K562 (cell line): ENCODE measurements around the gene ZBTB46. TPM values are rescaled to one million over a fixed set of nuclear protein-coding genes. Genes with fewer than 3 reads are reported as not detected.

Experiments used
- ATAC-seq: fragments of 200-7000 bp; cut with Tn5 transposase; 3 replicates; pipeline ENCODE4 v1.9.1; 2020; ENCODE audit warnings: moderate library complexity
- BruUV-seq: library from RNA; stranded (reverse); fragments of 400-500 nt; replicated peaks from 2 replicates; lab custom pipeline; 2021; lab: Mats Ljungman, UMichigan
- CTCF ChIA-PET: fragments of 300-600 bp; formaldehyde crosslinking; extraction: SDS; loops from one replicate; lab custom pipeline; 2021; ENCODE audit warnings: low intra/inter-chr PET ratio; lab: Yijun Ruan, JAX
- POLR2A ChIA-PET: fragments of 300-600, 350-650 bp; sonication (Branson Sonifier 250); formaldehyde crosslinking; extraction: SDS; loops from one replicate; lab custom pipeline; 2021; ENCODE audit warnings: antibody characterized with exemption, inconsistent platforms; lab: Yijun Ruan, JAX
- DNase-seq, 4 experiments: peaks; one replicate each; pipeline versions ENCODE4 v3.0.0 to v3.0.0-alpha.2; 2011 to 2018; ENCODE audit warnings: low spot score in 3 of 4, mixed read lengths in 3 of 4; ENCODE audit errors: extremely low read depth in 1 of 4
- FAIRE-seq: peaks from 2 replicates; lab custom pipeline; 2011; peaks lifted over from hg19 to GRCh38; lab: Jason Lieb, UNC
- H2AFZ ChIP-seq: 2 replicates; pipeline ENCODE4 v1.6.0; 2011; ENCODE audit warnings: low read depth, low read length, control low read depth, inconsistent platforms
- H3K27ac ChIP-seq: fragments of 200-600 bp; 3 replicates; pipeline ENCODE4 v1.8.0; 2011; ENCODE audit warnings: low read depth, mild to moderate bottlenecking, control low read depth, inconsistent platforms, low read length, moderate library complexity, mixed read lengths; ENCODE audit errors: extremely low read depth
- H3K27me3 ChIP-seq, 2 experiments: fragments of 300-600 bp in 1 of 2; 2 replicates in 1 of 2; 3 replicates in 1 of 2; pipeline versions ENCODE4 v1.6.0 to v1.8.0; 2011; ENCODE audit warnings: inconsistent platforms in 2 of 2, low read length in 2 of 2, mild to moderate bottlenecking in 1 of 2, mixed read lengths in 1 of 2, moderate library complexity in 1 of 2; ENCODE audit not compliant: control insufficient read depth in 2 of 2, insufficient read depth in 2 of 2
- H3K36me3 ChIP-seq: fragments of 300-600 bp; 3 replicates; pipeline ENCODE4 v1.8.0; 2011; ENCODE audit warnings: mild to moderate bottlenecking, low read length, inconsistent platforms; ENCODE audit not compliant: control insufficient read depth, insufficient read depth
- H3K4me1 ChIP-seq, 2 experiments: fragments of 200-600 bp in 1 of 2; replicated peaks in 1 of 2; 2 replicates in 1 of 2; 3 replicates in 1 of 2; pipeline versions ENCODE4 v1.5.1 to v1.8.0; 2011; ENCODE audit warnings: inconsistent platforms in 2 of 2, low read length in 2 of 2, mild to moderate bottlenecking in 1 of 2, mixed read lengths in 1 of 2, moderate library complexity in 1 of 2; ENCODE audit not compliant: control insufficient read depth in 2 of 2, insufficient read depth in 2 of 2
- H3K4me2 ChIP-seq: 2 replicates; pipeline ENCODE4 v1.6.1; 2011; ENCODE audit warnings: low read length, control low read depth, inconsistent platforms, mixed read lengths; ENCODE audit not compliant: insufficient read depth
- H3K4me3 ChIP-seq: fragments of 200-600 bp; sonication (generic), shearing (Covaris generic); 2 replicates; pipeline ENCODE4 v1.5.1; 2016; ENCODE audit warnings: control low read depth, inconsistent platforms
- H3K79me2 ChIP-seq: fragments of 200-600 bp; 3 replicates; pipeline ENCODE4 v1.8.0; 2011; ENCODE audit warnings: low read length, inconsistent platforms; ENCODE audit not compliant: control insufficient read depth, insufficient read depth
- H3K9ac ChIP-seq, 2 experiments: 2 replicates each; pipeline versions ENCODE4 v1.6.0 to v1.6.1; 2011; ENCODE audit warnings: low read depth in 2 of 2, low read length in 2 of 2, control low read depth in 1 of 2, inconsistent platforms in 1 of 2, mild to moderate bottlenecking in 1 of 2, mixed read lengths in 1 of 2; ENCODE audit not compliant: insufficient read depth in 1 of 2
- H3K9me1 ChIP-seq: one replicate; pipeline ENCODE4 v1.6.0; 2011; ENCODE audit warnings: inconsistent platforms, mild to moderate bottlenecking, low read length, moderate library complexity; ENCODE audit not compliant: control insufficient read depth, insufficient read depth
- H3K9me3 ChIP-seq: replicated peaks from 2 replicates; pipeline ENCODE4 v1.5.1; 2011; ENCODE audit warnings: low read depth, low read length, inconsistent platforms; ENCODE audit not compliant: control insufficient read depth, insufficient read depth
- H4K20me1 ChIP-seq: replicated peaks from 2 replicates; pipeline ENCODE4 v1.6.1; 2011; ENCODE audit warnings: low read length, inconsistent platforms, mixed read lengths; ENCODE audit not compliant: control insufficient read depth, insufficient read depth
- ARHGAP35 ChIP-seq: fragments of 450-650 bp; IDR thresholded peaks from 2 replicates; pipeline ENCODE4 v1.6.1; 2018; ENCODE audit not compliant: partially characterized antibody
- CCNT2 ChIP-seq: IDR thresholded peaks from 2 replicates; pipeline ENCODE4 v1.6.1; 2011; ENCODE audit warnings: borderline replicate concordance, low read depth, mild to moderate bottlenecking, moderate library complexity, mixed read lengths, low read length; ENCODE audit not compliant: insufficient read length; ENCODE audit errors: extremely low read depth
- DMBX1 ChIP-seq: fragments of 250-450 bp; sonication (Bioruptor Pico); IDR thresholded peaks from 2 replicates; pipeline ENCODE4 v1.8.0; 2022; ENCODE audit warnings: inconsistent platforms, mild to moderate bottlenecking, moderate library complexity, borderline replicate concordance
- FUS ChIP-seq: fragments of 200-400 bp; formaldehyde crosslinking; optimal IDR thresholded peaks from 2 replicates; pipeline ENCODE3; 2017; ENCODE audit warnings: low read depth, low read length
- PTTG1 ChIP-seq: fragments of 450-650 bp; IDR thresholded peaks from 2 replicates; pipeline ENCODE4 v1.6.1; 2016; ENCODE audit warnings: low read depth, mild to moderate bottlenecking, missing genetic modification characterization, missing compliant biosample characterization
- TCF3 ChIP-seq: sonication (generic); formaldehyde crosslinking; IDR thresholded peaks from 2 replicates; pipeline ENCODE4 v1.4.0; 2020; ENCODE audit warnings: mild to moderate bottlenecking, missing genetic modification reagents
- ZNF407 ChIP-seq: fragments of 450-650 bp; IDR thresholded peaks from 2 replicates; pipeline ENCODE4 v1.6.1; 2016; ENCODE audit warnings: low read depth
- WGBS: fragments of 100-300 bp; shearing (Covaris generic); methylation state at CpG from one replicate; pipeline ENCODE4 v1.1.6; 2016; ENCODE audit warnings: low coverage, mixed read lengths; ENCODE audit not compliant: insufficient coverage; ENCODE audit errors: missing lambda C conversion rate; 5-methylcytosine and 5-hydroxymethylcytosine counted together
- in situ Hi-C: fragments of 300-500 bp; cut with MboI; formaldehyde crosslinking; loops from 4 replicates; pipeline ENCODE4 v1.15.0; 2018; ENCODE audit warnings: inconsistent platforms, mixed read lengths
- intact Hi-C: fragments of 100-400 bp; cut with micrococcal nuclease; formaldehyde crosslinking; loops from 2 replicates; pipeline ENCODE4 v1.14.2; 2022
- polyA plus RNA-seq, 8 experiments: library from polyadenylated mRNA; depleted of rRNA in 4 of 8; stranded (reverse) in 5 of 8; unstranded in 3 of 8; fragments of >200 nt; fragmentation: Nextera tagmentation in 2 of 8; fragmentation: Illumina TruSeq in 1 of 8; extraction: Ambion mirVana in 2 of 8; extraction: Trizol in 1 of 8; gene quantifications; 2 replicates each; pipeline versions ENCODE4 v1.2.1 to v1.2.3, GENCODE V29; 2011 to 2014; ENCODE audit warnings: inconsistent platforms in 1 of 8, missing spikeins in 1 of 8
- total RNA-seq, 7 experiments: library from RNA; depleted of rRNA in 6 of 7; stranded (reverse); fragments of >200 nt in 6 of 7; fragmentation: Illumina TruSeq in 2 of 7; extraction: Trizol in 2 of 7; gene quantifications; 2 replicates each; pipeline versions ENCODE4 v1.2.1 to v1.2.3, GENCODE V29; 2011 to 2021; ENCODE audit warnings: low replicate concordance in 1 of 7
- TF ChIP-seq, protein P1 (sequence below): fragments of 150-350 bp; IDR thresholded peaks from 2 replicates; pipeline ENCODE4 v1.6.1; 2014; ENCODE audit warnings: low read depth, mild to moderate bottlenecking, low read length, borderline replicate concordance

ZBTB46 gene
- total and polyA plus RNA-seq, 9 of the 15 experiments (the other 6 are each of a cell fraction or from before 2014, with no cell fraction given) = 0.29 to 4.1 (median 1.1) TPM

DNA sequence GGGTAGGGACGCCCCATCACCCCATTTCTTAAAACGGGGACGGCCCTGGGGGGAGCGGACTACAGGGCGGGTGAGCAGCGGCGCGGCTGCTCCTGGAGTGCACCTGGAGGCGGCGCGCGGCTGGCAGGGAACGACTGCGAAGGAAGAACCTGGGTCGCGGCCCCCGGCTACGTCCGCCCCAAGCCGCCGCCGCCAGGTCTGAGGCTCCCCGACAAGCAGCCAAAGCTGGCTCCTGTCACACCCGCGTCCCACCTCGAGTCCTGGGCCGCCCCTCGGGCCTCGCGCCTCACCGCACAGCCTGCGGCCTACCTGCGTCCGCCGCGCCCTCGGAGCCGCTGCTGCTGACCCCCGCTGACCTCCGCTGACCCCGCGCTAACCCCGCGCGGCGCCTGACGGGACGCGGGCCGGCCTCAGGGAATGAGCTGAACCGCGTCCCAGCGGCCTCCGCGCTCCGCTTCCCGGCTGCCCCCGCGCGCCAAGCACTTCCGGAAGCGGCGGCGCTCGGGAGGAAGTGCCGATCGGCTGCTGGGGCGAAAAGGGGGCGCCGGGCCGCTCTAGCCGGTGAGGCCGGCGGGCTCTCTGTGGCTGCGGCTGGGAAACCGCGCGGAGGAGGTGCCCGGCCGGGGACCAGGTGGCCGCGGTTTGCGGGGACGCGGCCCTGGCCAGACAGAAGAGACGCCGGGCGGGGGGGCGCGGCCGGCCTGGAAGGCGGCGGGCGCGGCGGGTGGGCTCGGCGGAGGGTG, 123.3 kb downstream of the ZBTB46 start, which contains the start of the genes ARFRP1 and ZGPAT:
Gene ARFRP1, minus strand, starts transcription at position 419 of the 743 bp plus-strand sequence. CDS start 885 bp downstream, outside the sequence.
Gene ZGPAT, plus strand, starts transcription at position 482 of the 743 bp plus-strand sequence. CDS start 542 bp downstream, outside the sequence.
- H3K4me2 ChIP-seq = peak within 1 kb of the TSS; percentile 99
- H2AFZ ChIP-seq = peak within 1 kb of the TSS; percentile 75
- H3K79me2 ChIP-seq = peaks cover 67% of the 10 kb centered on the region
- peak within 1 kb of the TSS; percentile 96 for H3K27ac ChIP-seq
- peaks cover 22% of the 10 kb centered on the region for H4K20me1 ChIP-seq
- H3K4me1 ChIP-seq = peaks cover 13 to 58% of the 10 kb centered on the region in 2 experiments
- ChIA-PET POLR2A (interaction anchor here (0.6 to 4.0 kb wide), 14 partner anchors 10 to 188 kb away, joined by 3 to 27 read pairs (median 5); partner anchors contain the start of genes RTEL1, SLC2A4RG and TPD52L2), CTCF (interaction anchor here (0.5 to 2.6 kb wide), 5 partner anchors 157 to 482 kb away, joined by 3 to 18 read pairs (median 6); partner anchors contain the start of genes PTK6 and TPD52L2)
- H3K9me1 ChIP-seq = no peaks in the 10 kb centered on the region
- no peaks in the 10 kb centered on the region for H3K27me3 ChIP-seq
- H3K4me3 ChIP-seq = peak within 1 kb of the TSS; percentile 100
- DNase-seq = peak; percentile 83 to 95 (median 86)
- peak within 1 kb of the TSS; percentile 90 to 95 for H3K9ac ChIP-seq
- intact Hi-C loops = loop anchor here (2.0 to 10.0 kb wide), 5 partner anchors 77 to 250 kb away; partner anchors contain the start of genes PTK6, TPD52L2 and UCKL1
- ATAC-seq = peak; percentile 92
- in situ Hi-C loops = loop anchor here (5.0 kb wide), 1 partner anchor 155 kb away; the partner anchor contains the start of gene ABHD16B
- WGBS = 0% methylated on average over 70 of the region's 98 CpGs
- no TSS peak for BruUV-seq
- peak; percentile 74 for FAIRE-seq
- H3K36me3 ChIP-seq = peaks cover 74% of the 10 kb centered on the region
- no peaks in the 10 kb centered on the region for H3K9me3 ChIP-seq
- TF ChIP-seq ARHGAP35 (no peak), PTTG1 (tag) (no peak), TCF3 (CRISPR knock-in tag) (peak; percentile 42), ZNF407 (no peak), CCNT2 (peak; percentile 84), FUS (peak; percentile 83), DMBX1 (peak; percentile 78)
- TF ChIP-seq, protein P1, sequence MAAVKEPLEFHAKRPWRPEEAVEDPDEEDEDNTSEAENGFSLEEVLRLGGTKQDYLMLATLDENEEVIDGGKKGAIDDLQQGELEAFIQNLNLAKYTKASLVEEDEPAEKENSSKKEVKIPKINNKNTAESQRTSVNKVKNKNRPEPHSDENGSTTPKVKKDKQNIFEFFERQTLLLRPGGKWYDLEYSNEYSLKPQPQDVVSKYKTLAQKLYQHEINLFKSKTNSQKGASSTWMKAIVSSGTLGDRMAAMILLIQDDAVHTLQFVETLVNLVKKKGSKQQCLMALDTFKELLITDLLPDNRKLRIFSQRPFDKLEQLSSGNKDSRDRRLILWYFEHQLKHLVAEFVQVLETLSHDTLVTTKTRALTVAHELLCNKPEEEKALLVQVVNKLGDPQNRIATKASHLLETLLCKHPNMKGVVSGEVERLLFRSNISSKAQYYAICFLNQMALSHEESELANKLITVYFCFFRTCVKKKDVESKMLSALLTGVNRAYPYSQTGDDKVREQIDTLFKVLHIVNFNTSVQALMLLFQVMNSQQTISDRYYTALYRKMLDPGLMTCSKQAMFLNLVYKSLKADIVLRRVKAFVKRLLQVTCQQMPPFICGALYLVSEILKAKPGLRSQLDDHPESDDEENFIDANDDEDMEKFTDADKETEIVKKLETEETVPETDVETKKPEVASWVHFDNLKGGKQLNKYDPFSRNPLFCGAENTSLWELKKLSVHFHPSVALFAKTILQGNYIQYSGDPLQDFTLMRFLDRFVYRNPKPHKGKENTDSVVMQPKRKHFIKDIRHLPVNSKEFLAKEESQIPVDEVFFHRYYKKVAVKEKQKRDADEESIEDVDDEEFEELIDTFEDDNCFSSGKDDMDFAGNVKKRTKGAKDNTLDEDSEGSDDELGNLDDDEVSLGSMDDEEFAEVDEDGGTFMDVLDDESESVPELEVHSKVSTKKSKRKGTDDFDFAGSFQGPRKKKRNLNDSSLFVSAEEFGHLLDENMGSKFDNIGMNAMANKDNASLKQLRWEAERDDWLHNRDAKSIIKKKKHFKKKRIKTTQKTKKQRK = no peak
